ENCODE measurements around the gene SPDYC. TPM values are rescaled to one million over a fixed set of nuclear protein-coding genes. Genes with fewer than 3 reads are reported as not detected.
A peak's percentile ranks its signal among the peaks of the same experiment; 100 is the strongest.
"Not testable (repeated sequence)": the region's sequence is repeated elsewhere in the genome, so short reads cannot be mapped to it uniquely, and the experiment has no call there.

The SPDYC gene
- polyA plus RNA-seq, 1 donor = not detected

DNA sequence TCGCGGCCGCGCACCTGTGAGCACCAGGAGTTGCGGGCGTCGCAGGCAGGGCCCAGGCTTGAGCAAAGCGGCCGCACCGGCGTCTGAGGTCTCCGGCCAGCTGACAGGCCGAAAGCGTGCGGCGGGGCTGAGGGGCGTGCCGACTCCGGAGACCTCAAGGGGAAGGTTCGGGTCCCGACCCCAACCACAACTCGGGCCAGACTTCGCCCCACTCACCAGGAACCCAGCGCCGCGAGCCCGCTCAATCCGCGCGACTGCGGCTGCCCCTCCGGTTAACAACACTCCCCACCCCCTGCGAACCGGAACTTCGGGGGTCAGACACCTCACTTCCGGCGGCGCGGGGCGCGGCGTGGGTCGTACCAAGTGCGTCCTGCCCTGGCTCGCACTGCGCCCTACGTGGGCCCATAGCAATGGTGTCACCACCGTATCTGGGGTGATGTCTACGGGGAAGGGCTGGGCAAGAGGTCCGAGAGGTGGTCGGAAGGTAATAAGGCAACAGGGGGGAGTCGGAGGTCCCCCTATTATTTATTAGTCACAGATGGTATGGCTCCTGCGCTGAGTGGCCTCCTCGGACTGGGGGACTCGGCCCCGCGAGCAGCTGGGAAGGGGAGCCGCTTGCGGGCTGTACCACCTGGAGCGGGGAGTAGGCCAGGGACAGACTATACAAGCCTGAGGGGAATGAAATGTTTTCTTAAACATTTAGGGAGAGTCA, 35.6 kb upstream of the SPDYC start, which contains the start of gene SYVN1:
Gene SYVN1 (minus strand): TSS at position 280 of the 712 bp plus-strand sequence. CDS start 918 bp downstream, outside the sequence.
- peak; percentile 94 for DNase-seq

DNA sequence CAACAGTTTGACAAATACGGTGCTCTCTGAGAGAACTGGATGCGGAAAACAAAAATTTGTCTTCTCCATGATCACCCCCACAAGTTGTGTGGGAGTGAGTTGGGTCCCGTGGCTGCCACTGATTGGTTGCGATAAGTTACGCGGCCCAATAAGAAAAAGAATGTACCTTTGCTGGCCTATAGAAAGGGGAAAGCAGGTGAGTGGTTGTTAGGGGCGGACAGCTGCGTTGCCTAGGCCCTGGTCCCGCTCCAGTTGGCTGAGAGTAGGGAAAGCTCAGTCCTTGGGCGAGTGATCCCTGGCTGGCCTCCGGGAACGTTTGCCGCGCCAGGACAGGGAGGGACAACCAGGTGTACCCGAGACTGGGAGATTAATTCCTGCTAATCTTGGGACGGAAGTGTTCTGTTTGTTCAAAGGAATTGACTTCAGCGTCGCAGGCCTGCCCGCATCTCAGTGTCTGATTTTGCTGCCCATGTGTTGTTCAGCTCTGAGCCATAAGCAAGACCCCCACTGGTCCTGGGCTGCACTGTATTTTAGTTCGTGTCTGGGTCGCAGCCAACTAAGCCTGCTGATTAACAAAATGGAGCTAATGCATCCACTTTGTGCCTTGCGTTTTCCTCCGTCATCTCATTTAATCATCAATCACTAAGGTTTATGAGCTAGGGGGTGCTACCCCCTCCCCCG, 34.9 kb upstream of the SPDYC start:
- peak; percentile 91 for DNase-seq

DNA sequence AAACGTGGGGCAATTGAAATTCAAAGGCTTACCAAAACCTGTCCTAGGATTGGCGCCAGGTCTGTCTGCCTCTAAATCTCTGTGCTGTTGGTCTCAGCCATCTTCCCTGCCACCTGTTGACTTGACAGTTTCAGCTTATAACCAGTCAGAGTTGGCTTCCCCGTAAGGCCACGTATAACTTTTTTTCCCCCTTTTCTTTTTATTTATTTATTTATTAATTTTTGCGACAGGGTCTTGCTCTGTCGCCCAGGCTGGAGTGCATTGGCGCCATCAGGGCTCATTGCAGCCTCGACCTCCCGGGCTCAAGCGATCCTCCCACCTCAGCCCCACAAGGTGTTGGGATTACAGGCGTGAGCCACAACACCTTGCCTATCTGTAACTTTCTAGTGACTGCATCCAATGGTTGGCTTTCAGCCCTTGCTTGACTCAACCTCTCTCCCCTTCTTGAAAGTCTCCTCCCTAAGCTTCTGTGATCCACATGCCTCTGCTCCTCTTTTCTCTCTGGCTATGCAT, 34.3 kb upstream of the SPDYC start:
- no peak for DNase-seq

DNA sequence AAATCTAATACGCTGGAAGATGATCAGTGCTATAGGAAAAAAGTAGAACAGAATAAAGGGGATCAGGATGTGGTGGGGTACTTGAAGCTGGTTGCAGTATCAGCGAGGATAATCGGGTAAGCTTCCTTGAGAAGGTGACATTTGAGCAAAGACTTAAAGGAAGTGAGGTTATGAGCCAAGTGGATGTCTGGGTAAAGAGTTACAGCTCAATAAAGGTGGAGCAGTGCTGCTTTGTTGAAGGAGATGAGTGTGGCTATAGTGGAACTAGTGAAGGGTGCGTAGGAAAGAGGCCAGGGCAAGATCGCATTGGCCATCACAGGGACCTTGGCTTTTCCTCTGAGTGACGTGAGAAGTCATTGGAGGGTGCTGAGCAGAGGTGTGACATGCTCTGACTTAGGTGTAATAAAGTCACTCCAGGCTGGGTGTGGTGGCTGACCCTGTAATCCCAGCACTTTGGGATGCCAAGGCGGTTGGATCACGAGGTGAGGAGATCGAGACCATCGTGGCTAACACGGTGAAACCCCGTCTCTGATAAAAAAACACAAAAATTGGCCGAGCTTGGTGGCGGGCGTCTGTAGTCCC, 33.4 kb upstream of the SPDYC start:
- no peak for DNase-seq

DNA sequence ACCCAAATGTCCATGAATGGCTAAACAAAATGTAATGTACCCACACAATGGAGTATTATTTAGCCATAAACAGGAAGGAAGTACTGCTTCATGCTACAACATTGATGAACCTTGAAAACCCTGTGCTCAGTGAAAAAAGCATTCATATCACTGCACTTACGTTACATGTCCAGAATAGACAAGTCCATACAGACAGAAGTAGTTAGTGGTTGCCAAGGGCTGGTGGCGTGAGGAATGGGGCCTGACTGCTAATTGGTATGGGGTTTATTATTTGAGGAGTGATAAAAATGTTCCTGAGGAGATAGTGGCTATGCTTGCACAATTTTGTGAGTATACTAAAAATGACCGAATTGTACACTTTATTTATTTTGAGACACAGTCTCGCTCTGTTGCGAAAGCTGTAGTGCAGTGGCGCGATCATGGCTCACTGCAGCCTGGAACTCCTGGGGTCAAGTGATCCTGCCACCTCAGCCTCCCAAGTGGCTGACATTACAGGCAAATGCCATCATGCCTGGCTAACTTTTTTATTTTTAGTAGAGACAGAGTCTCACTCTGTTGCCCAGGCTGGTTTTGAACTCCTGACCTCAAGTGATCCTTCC, 28.0 kb upstream of the SPDYC start:
- DNase-seq = no peak

DNA sequence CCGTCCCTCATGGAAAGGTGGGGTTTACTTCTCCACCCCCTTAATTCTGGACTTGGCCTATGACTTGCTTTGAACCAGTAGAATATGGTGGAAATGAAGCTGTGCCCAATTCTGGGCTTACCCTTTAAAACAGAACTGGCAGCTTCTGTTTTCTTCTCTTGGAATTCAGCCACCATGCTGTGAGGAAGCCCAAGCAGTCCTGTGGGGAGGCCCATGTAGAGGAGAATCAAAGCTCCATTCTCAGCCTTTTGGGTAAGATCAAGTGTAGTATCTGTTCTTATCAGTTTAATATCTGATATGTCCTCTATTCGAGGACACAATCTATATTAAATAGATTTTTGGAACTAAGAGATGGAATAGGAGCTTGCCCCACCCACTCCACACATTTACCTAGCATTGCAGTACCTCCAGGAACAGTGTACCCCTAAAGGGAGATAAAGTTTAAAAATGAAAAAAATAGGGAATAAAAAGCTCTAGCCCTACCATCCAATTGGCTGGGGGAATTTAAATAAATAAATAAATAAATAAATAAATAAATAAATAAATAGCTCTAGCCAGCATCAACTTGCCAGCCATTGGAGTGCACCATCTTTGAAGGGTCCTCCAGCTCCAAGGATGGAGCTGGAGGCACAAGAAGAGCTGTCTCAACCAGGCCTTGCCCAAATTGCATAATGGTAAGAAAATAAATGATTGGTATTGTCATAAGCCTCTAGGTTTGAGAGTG, 22.5 kb upstream of the SPDYC start:
- DNase-seq = no peak

DNA sequence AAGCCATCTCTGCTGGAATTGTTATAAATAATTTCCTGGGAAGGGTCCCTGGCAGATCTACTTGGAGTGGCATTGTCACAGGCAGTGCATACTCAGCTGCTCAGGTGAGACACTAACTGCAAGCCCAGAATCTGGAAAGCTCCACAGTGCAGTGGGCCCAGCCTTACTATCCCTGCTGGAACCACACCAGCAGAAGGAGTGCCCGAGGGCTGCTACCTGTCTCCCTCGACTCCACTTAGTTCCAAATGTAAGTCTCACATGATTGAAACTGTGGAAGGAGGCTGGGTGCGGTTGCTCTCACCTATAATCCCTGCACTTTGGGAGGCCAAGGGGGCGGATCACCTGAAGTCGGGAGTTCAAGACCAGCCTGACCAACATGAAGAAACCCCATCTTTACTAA, 21.4 kb upstream of the SPDYC start:
- DNase-seq = no peak

DNA sequence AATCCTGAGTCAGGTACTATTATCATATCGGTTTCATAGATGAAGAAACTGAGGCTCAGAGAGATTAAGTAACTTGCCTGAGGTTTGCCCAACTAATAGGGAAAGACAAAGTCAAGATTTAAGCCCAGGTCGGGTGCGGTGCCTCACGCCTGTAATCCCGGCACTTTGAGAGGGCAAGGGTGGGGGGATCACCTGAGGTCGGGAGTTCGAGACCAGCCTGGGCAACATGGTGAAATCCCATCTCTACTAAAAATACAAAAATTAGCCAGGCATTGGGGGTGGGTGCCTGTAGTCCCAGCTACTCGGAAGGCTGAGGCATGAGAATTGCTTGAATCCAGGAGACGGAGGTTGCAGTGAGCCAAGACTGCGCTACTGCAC, 19.9 kb upstream of the SPDYC start:
- DNase-seq = not testable (repeated sequence)

DNA sequence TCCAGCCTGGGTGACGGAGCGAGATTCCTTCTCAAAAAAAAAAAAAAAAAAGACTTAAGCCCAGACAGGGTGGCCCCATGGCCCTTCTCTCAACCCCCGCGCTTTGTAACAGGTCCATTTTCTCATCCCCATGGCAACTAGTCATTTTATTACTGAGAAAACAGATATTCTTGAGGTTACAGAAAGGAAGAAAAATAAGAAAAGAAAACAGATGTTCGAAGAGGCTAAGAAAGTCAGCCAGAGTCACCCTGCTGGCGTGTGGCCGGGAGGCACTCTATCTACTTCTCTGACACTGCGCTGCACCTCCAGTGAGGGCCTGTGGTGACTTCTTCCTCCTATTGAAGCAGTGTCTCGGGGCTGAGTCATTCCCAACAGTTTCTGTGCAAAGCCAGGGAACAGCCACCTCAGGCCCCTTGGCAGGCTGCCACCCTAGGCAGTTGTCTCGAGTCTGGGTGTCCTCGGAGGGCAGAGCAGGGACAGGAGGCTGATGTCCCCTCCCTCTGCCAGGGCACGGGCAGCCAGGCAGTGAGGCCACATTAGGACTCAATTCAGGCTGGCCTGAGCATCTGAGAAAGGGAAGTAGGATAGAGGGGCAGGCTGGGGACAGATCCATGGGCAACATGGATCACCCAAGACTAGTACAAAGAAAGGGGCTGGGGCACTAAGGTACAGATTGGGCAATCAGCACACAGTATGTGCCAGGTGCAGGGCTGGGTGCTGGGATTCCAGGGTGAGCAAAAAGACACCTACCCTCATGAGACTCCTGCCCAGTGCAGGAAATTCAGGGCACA, 19.3 kb upstream of the SPDYC start:
- peak; percentile 72 for DNase-seq

DNA sequence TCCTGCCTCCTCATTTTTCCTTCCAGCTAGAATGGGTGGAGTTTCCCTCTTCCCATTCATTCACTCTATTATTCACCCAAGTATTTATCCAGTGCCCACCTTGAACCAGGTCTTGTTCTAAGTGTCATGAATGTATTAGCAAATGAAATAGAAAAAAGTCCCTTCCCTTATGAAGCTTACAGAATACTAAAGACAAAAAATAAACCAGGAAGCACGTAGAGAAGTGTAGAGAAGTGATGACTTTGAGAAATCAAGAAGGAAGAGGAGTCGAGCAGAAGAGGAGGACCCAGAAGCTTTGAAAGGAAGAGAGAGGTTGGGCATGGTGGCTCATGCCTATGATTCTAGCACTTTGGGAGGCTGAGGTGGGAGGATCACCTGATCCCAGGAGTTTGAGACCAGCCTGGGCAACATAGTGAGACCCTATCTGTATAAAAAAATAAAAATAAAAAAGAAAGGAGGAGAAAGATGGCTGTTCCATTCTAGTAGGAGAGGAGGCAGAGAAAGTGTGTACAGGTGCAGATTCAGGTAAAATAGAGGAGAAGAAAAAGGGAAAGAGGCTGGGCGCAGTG, 18.6 kb upstream of the SPDYC start:
- DNase-seq = no peak

DNA sequence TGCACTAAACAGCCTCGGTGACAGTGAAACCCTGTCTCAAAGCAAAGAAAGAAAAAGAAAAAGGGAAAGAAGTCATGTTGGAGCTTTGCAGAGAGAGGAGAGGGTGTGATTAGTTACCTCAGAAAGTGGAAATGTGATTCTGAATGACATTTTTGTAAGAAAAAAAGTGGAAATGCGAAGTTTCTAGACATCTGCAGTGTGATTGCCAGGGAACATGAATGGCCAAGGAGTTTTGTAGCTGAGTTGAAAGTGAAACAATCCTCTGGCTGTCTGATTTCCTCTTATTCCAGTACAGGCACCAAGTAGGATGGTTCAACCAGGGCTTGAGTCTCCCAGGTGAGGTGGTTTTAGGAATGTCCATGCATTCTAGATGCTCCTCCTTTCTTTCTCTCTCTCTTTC, 17.9 kb upstream of the SPDYC start:
- DNase-seq = no peak

DNA sequence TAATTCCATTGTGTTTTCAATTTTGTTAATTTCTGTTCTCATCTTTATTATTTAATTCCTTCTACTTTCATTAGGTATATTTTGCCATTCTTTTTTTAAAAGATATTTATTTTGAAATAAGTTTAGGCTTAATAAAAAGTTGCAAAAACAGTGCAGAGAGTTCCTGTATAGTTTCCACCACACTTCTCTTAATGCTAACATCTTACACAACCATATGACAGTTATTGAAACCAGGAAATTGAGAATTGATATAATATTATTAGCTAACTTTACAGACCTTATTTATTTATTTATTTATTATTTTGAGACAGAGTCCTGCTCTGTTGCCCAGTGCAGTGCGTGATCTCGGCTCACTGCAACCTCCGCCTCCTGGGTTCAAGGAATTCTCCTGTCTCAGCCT, 13.8 kb upstream of the SPDYC start:
- no peak for DNase-seq

DNA sequence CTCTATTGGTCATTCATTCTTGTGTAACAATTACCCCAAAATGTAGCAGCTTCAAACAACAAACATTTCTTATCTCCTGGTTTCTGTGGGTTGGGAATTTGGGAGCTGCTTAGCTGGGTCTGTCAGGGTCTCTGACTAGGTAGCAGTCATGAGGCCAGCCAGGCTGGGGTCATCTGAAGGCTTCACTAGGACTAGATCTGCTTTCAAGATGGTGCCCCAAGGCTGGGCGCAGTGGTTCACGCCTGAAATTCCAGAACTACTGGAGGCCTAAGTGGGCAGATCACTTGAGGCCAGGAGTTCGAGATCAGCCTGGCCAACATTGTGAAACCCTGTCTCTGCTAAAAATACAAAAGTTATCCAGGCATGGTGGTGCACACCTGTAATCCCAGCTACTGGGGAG, 13.1 kb upstream of the SPDYC start:
- no peak for DNase-seq

DNA sequence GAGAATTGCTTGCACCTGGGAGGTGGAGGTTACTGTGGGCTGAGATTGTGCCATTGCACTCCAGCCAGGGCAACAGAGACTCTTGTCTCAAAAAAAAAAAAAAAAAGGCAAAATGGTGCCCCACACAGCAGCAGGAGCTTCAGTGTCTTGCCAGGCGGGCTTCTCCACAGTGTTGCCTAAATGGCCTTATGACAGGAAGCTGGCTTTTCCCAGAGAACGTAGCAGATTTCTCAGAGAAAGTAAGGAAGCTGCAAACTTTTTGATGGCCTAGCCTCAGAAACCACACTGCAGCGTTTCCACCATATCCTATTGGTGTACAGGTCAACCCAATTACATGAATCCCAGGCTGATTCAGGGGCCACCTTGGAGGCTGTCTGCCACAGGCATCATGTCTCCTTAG, 12.7 kb upstream of the SPDYC start:
- no peak for DNase-seq

DNA sequence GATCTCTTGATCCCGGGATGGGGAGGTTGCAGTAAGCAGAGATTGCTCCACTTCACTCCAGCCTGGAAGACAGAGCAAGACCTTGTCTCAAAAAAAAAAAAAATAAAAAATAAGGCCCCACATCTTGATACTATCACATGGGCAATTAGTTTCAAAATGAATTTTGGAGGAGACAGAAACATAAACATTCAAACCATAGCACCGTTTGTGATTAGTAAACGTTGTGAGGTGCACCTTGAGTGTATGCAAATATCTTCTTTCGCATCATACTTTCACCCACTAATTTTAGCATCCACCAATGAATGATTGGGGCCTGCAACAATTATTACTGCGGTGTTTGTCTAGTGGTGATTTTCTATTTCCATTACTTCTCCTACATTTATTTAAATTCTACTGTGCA, 11.0 kb upstream of the SPDYC start:
- no peak for DNase-seq

DNA sequence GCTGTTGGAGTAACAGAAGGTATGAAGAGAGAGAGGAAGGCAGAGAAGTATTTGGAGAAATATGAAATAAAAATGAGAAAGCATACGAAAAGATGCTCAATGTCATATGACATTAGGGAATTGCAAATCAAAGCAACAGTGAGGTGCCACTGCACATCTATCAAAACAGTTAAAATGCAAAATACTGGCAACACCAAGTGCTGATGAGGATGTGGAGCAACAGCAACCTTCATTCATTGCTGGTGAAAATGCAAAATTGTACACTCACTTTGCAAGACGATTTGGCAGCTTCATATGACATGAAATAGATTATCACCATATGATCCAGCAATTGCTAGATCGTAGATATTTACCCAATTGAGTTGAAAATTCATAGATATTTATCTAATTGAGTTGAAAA, 9.4 kb upstream of the SPDYC start:
- DNase-seq = no peak

DNA sequence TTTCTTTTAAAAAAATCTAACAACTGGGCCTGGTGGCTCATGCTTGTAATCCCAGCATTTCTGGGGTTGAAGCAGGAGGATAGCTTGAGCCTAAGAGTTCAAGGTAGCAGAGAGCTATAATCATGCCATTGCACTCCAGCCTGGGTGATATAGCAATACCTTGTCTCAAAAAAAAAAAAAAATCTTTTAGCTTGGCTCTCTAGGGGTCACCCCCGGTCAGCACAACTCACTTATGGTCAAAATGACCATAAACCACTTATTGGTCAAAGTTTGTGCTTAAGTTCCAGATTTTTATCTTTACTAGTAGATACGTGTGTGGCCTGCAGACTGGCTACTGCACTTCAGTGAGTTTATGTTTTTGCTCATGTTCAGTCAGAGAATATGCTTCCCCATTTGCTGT, 6.3 kb upstream of the SPDYC start:
- DNase-seq = no peak

DNA sequence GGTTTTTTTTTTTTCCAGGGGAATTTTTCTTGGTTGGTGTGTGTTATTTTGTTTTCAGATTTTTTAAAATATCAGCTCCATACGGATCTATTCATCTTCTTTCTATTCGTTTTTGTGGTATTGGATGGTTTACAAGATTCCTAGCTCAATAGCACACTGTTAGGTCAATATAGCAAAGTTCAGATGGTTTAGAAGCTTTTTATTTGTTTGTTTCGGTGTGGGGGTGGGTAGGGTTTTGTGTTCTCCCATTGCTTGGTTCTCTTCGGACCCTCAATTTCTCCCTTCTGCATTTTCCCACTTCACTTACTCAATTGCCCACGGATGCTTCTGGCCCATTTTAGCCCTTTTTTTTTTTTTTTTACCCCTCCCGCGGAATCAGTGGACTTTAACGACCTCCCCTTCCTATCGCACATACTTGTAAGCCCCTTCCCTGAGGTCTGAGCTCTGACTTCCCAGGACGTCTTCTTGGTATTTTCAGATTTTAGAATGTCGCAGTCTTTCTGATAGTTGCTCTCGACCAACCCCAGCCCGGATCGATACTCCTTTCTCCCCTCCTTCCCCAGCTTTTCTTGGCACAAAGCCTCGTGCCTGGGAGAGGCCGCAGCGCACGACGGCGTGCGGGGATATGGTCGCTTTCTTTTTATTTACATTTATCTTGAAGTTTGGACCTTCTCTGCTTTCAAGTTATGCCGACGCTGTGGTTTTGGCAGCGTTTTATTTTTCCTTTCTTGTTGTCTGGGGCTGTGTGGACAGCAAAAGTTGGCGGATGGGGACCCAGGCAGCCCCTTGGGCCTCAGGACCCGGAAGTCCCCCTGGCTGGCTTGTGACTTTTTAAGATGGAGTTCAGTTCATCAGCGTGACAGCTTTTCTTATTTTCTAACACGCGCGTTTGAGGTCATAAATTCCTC, 4.4 kb upstream of the SPDYC start:
- DNase-seq = no peak

DNA sequence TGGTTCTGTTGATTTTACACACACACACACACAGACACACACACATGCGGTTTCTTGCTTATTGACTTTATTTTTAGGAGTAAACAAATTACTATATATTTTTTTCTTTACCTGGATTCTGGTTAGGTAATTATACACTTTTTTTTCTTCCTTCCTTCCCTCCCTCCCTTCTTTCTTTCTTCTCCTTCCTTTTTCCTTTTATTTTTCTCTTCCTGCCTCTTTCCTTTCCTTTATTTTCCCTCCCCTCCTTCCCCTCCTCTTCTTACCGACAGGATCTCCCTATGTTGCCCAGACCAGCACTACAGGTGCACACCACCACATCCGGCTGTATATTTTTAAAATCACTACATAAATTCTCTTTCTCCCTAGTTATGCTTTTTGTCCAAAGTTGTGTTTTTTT, 3.1 kb upstream of the SPDYC start:
- DNase-seq = no peak

DNA sequence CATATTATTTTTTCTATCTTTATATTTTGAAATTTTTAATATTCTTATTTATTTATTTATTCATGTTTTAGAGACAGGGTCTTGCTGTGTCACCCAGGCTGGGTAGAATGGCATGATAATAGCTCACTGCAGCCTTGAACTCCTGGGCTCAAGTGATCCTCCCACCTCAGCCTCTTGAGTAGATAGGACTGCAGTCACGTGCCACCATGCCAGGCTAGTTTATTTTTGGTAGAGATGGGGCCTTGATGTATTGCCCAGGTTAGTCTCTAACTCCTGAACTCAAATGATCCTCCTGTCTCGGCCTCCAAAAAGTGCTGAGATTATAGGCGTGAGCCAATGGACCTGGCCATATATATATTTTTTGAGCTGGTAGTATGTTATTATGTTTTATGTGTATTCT, 2.4 kb upstream of the SPDYC start:
- no peak for DNase-seq
